ENCODE measurements around the gene TMEM169.

Gene TMEM169

GRCh38 chr2:216086207-216086893, 4.6 kb downstream of the TMEM169 start:
- Histone ChIP-seq H3K9me3 (ENCODE audit: low read length) (no peaks in the 10 kb centered on the region), H3K4me1 (ENCODE audit: insufficient read depth, low read length, severe bottlenecking) (peaks cover 14% of the 10 kb centered on the region), H3K79me2 (ENCODE audit: insufficient read depth, low read length) (no peaks in the 10 kb centered on the region), H3F3A (ENCODE audit: insufficient read depth, low read length) (no peaks in the 10 kb centered on the region), H3K36me3 (ENCODE audit: insufficient read depth, low read length) (no peaks in the 10 kb centered on the region), H2AFZ (ENCODE audit: low read length) (no peak overlapping the region), H3K27ac (ENCODE audit: low read depth, low read length, poor library complexity, severe bottlenecking) (no peak overlapping the region), H3K4me2 (ENCODE audit: low read length) (no peak overlapping the region), H4K20me1 (ENCODE audit: insufficient read depth, low read length) (no peaks in the 10 kb centered on the region), H3K9ac (ENCODE audit: low read length) (no peak overlapping the region), H3K4me3 (ENCODE audit: low read depth, low read length, poor library complexity, severe bottlenecking) (no peak overlapping the region), H3K9me2 (ENCODE audit: low read depth, low read length) (no peaks in the 10 kb centered on the region), H3K27me3 (ENCODE audit: insufficient read depth, low read length) (no peaks in the 10 kb centered on the region; the same call in 1 of the 2 replicates)
- TF ChIP-seq CTCF (IDR thresholded peaks at IDR 0.05; ENCODE audit: low read length) (no peak), EZH2 (IDR thresholded peaks at IDR 0.05; ENCODE audit: borderline replicate concordance, low read length) (no peak)

- no peaks in the 10 kb centered on the region for H3F3A ChIP-seq (ENCODE audit: insufficient read depth, low read length)
- H3K4me1 ChIP-seq (ENCODE audit: insufficient read depth, low read length, severe bottlenecking): no peaks in the 10 kb centered on the region
- no peaks in the 10 kb centered on the region for H3K36me3 ChIP-seq (ENCODE audit: insufficient read depth, low read length)
- H3K4me2 ChIP-seq (ENCODE audit: low read length): no peak overlapping the region
- H3K4me3 ChIP-seq (ENCODE audit: low read depth, low read length, poor library complexity, severe bottlenecking): no peak overlapping the region
- no peak overlapping the region for H2AFZ ChIP-seq (ENCODE audit: low read length)
- no peak overlapping the region for H3K27ac ChIP-seq (ENCODE audit: low read depth, low read length, poor library complexity, severe bottlenecking)
- H3K27me3 ChIP-seq (ENCODE audit: insufficient read depth, low read length): no peaks in the 10 kb centered on the region; the same call in 1 of the 2 replicates
- H4K20me1 ChIP-seq (ENCODE audit: insufficient read depth, low read length): no peaks in the 10 kb centered on the region
- H3K9me3 ChIP-seq (ENCODE audit: low read length): no peaks in the 10 kb centered on the region
- H3K79me2 ChIP-seq (ENCODE audit: insufficient read depth, low read length): no peaks in the 10 kb centered on the region
- H3K9ac ChIP-seq (ENCODE audit: low read length): no peak overlapping the region
- no peaks in the 10 kb centered on the region for H3K9me2 ChIP-seq (ENCODE audit: low read depth, low read length)
- no peak for TF ChIP-seq EZH2 (IDR thresholded peaks at IDR 0.05; ENCODE audit: borderline replicate concordance, low read length)
- TF ChIP-seq CTCF (IDR thresholded peaks at IDR 0.05; ENCODE audit: low read length): no peak
These were observed 8.7 kb downstream of the TMEM169 start for GRCh38 chr2:216090369-216090786.

- Histone ChIP-seq H3K36me3 (ENCODE audit: insufficient read depth, low read length) (no peaks in the 10 kb centered on the region), H3F3A (ENCODE audit: insufficient read depth, low read length) (no peaks in the 10 kb centered on the region), H4K20me1 (ENCODE audit: insufficient read depth, low read length) (no peaks in the 10 kb centered on the region), H2AFZ (ENCODE audit: low read length) (no peak overlapping the region), H3K27me3 (ENCODE audit: insufficient read depth, low read length) (no peaks in the 10 kb centered on the region; the same call in 1 of the 2 replicates), H3K4me2 (ENCODE audit: low read length) (no peak overlapping the region), H3K27ac (ENCODE audit: low read depth, low read length, poor library complexity, severe bottlenecking) (no peak overlapping the region), H3K79me2 (ENCODE audit: insufficient read depth, low read length) (no peaks in the 10 kb centered on the region), H3K4me1 (ENCODE audit: insufficient read depth, low read length, severe bottlenecking) (no peaks in the 10 kb centered on the region), H3K9ac (ENCODE audit: low read length) (no peak overlapping the region), H3K9me2 (ENCODE audit: low read depth, low read length) (no peaks in the 10 kb centered on the region), H3K4me3 (ENCODE audit: low read depth, low read length, poor library complexity, severe bottlenecking) (no peak overlapping the region), H3K9me3 (ENCODE audit: low read length) (no peaks in the 10 kb centered on the region)
- no peak for TF ChIP-seq CTCF (IDR thresholded peaks at IDR 0.05; ENCODE audit: low read length)
These were observed 10.9 kb downstream of the TMEM169 start for GRCh38 chr2:216092646-216093045.
